HL-60 (cell line): ENCODE results near the gene IL4R.
A peak's percentile ranks its signal among the peaks of the same experiment; 100 is the strongest.

Experiments used
- DNase-seq, 2 experiments: peaks; one replicate each; pipeline ENCODE4 v3.0.0-alpha.2; 2010 to 2020; ENCODE audit warnings: low read depth in 1 of 2, low spot score in 1 of 2
- H3K27ac ChIP-seq: fragments of 250-450 bp; sonication (Bioruptor Pico); replicated peaks from 2 replicates; pipeline ENCODE4 v1.5.1; 2020; ENCODE audit warnings: mild to moderate bottlenecking, moderate library complexity
- H3K27me3 ChIP-seq: fragments of 250-450 bp; sonication (Bioruptor Pico); 2 replicates; pipeline ENCODE4 v1.5.1; 2021; ENCODE audit warnings: mild to moderate bottlenecking, moderate library complexity; ENCODE audit not compliant: insufficient read depth, poor library complexity, severe bottlenecking
- H3K4me3 ChIP-seq: replicated peaks from 2 replicates; pipeline ENCODE4 v1.5.1; 2011; ENCODE audit warnings: mild to moderate bottlenecking, control low read depth, low read length; ENCODE audit not compliant: insufficient read depth
- CTCF ChIP-seq: IDR thresholded peaks from one replicate; pipeline ENCODE4 v1.5.1; 2011; ENCODE audit warnings: low read length, control low read depth, inconsistent platforms; ENCODE audit not compliant: insufficient read depth
- GABPA ChIP-seq: IDR thresholded peaks from 2 replicates; pipeline ENCODE4 v1.6.1; 2012; ENCODE audit warnings: low read depth
- POLR2AphosphoS5 ChIP-seq: IDR thresholded peaks from 2 replicates; pipeline ENCODE4 v1.6.1; 2012; ENCODE audit warnings: low read depth
- REST ChIP-seq: IDR thresholded peaks from 2 replicates; pipeline ENCODE4 v1.6.1; 2012; ENCODE audit warnings: low read depth; ENCODE audit not compliant: insufficient replicate concordance
- SPI1 ChIP-seq: IDR thresholded peaks from 2 replicates; pipeline ENCODE4 v1.6.1; 2012; ENCODE audit warnings: low read depth, mild to moderate bottlenecking, borderline replicate concordance

The IL4R gene

GRCh38 chr16:27284865-27285675 is 28.7 kb upstream of the IL4R start:
- Histone ChIP-seq H3K27ac (no peak overlapping the region), H3K27me3 (no peaks in the 10 kb centered on the region), H3K4me3 (no peak overlapping the region)
- TF ChIP-seq CTCF (no peak), REST (no peak)
- DNase-seq, result no peak

GRCh38 chr16:27285676-27286196 is 28.0 kb upstream of the IL4R start:
- peak in 1 of 2 experiments; percentile 70 for DNase-seq
- Histone ChIP-seq H3K4me3 (no peak overlapping the region), H3K27ac (no peak overlapping the region), H3K27me3 (no peaks in the 10 kb centered on the region)
- TF ChIP-seq SPI1 (peak; percentile 32; the same call in 1 of the 2 replicates), REST (no peak), GABPA (no peak), POLR2AphosphoS5 (no peak)

GRCh38 chr16:27286451-27286850 is 27.3 kb upstream of the IL4R start:
- Histone ChIP-seq H3K27ac (no peak overlapping the region), H3K4me3 (no peak overlapping the region), H3K27me3 (no peaks in the 10 kb centered on the region)
- TF ChIP-seq CTCF, result no peak
- no peak for TF ChIP-seq REST
- no peak for TF ChIP-seq GABPA
- peak in 1 of 2 experiments; percentile 63 for DNase-seq
